ENCODE measurements around the gene ZBTB44. TPM values are rescaled to one million over a fixed set of nuclear protein-coding genes. Genes with fewer than 3 reads are reported as not detected.

ZBTB44 gene
- total RNA-seq, 4 donors from 2014 or later, result 35.8 to 52.7 (median 45.7) TPM

- TF ChIP-seq POLR2A (IDR thresholded peaks at IDR 0.05) (no peak), CTCF (IDR thresholded peaks at IDR 0.05) (no peak)
- intact Hi-C loops (cut with DNase I; ENCODE audit: low total_unique reads), result no loop called here
- no peak overlapping the region for H3K4me3 ChIP-seq (ENCODE audit: low read depth, poor library complexity, severe bottlenecking)
- 87 to 98% methylated on average over 4 of the region's 4 CpGs for WGBS, 2 donors
- DNase-seq (ENCODE audit: low spot score in 2 of 2), result no peak
Observed at GRCh38 chr11:130227373-130227772, 87.3 kb downstream of the ZBTB44 start.

GRCh38 chr11:130223291-130223971, 91.3 kb downstream of the ZBTB44 start:
- TF ChIP-seq POLR2A (IDR thresholded peaks at IDR 0.05) (no peak), CTCF (IDR thresholded peaks at IDR 0.05) (no peak)
- intact Hi-C loops (cut with DNase I; ENCODE audit: low total_unique reads), result no loop called here
- no peak overlapping the region for H3K4me3 ChIP-seq (ENCODE audit: low read depth, poor library complexity, severe bottlenecking)
- 74 to 82% methylated on average over 12 of the region's 12 CpGs for WGBS, 2 donors
- DNase-seq (ENCODE audit: low spot score in 2 of 2), result no peak

- intact Hi-C loops (cut with DNase I; ENCODE audit: low total_unique reads), result no loop called here
- DNase-seq (ENCODE audit: low spot score in 2 of 2), result peak in 1 of 2 donors; percentile 80
Observed at GRCh38 chr11:130220311-130221035, 94.2 kb downstream of the ZBTB44 start.

GRCh38 chr11:130219148-130219547, 95.6 kb downstream of the ZBTB44 start:
- H3K4me3 ChIP-seq (ENCODE audit: low read depth, poor library complexity, severe bottlenecking), result no peak overlapping the region
- TF ChIP-seq POLR2A (IDR thresholded peaks at IDR 0.05), result no peak
- TF ChIP-seq CTCF (IDR thresholded peaks at IDR 0.05), result no peak
- peak in 1 of 2 donors; percentile 15 for DNase-seq (ENCODE audit: low spot score in 2 of 2)
- 93 to 95% methylated on average over 8 of the region's 8 CpGs for WGBS, 2 donors
- intact Hi-C loops (cut with DNase I; ENCODE audit: low total_unique reads), result loop anchor here (10.0 kb wide), 1 partner anchor 646 kb away; no protein-coding TSS in a partner anchor

More at GRCh38 chr11:130220311-130221035, 94.2 kb downstream of the ZBTB44 start:
- WGBS, 2 donors, result 71 to 76% methylated on average over 19 of the region's 19 CpGs
- no peak overlapping the region for H3K4me3 ChIP-seq (ENCODE audit: low read depth, poor library complexity, severe bottlenecking)
- TF ChIP-seq CTCF (IDR thresholded peaks at IDR 0.05) (no peak), POLR2A (IDR thresholded peaks at IDR 0.05) (no peak)

GRCh38 chr11:130218501-130219070, 96.1 kb downstream of the ZBTB44 start:
- no peak overlapping the region for H3K4me3 ChIP-seq (ENCODE audit: low read depth, poor library complexity, severe bottlenecking)
- DNase-seq (ENCODE audit: low spot score in 2 of 2), result peak in 1 of 2 donors; percentile 78
- intact Hi-C loops (cut with DNase I; ENCODE audit: low total_unique reads), result loop anchor here (10.0 kb wide), 1 partner anchor 646 kb away; no protein-coding TSS in a partner anchor
- TF ChIP-seq CTCF (IDR thresholded peaks at IDR 0.05), result no peak
- no peak for TF ChIP-seq POLR2A (IDR thresholded peaks at IDR 0.05)
- WGBS, 2 donors, result 93 to 95% methylated on average over 12 to 14 of the region's 14 CpGs
